ENCODE measurements around the gene NEIL3.

The NEIL3 gene

GRCh38 chr4:177322266-177322665 lies 12.6 kb downstream of the NEIL3 start:
- TF ChIP-seq CTCF (IDR thresholded peaks at IDR 0.05; ENCODE audit: insufficient read depth, low read length) (no peak), SPI1 (IDR thresholded peaks at IDR 0.05; ENCODE audit: borderline replicate concordance, low read depth) (no peak), POLR2AphosphoS5 (IDR thresholded peaks at IDR 0.05; ENCODE audit: low read depth) (no peak)
- DNase-seq (ENCODE audit: low read depth in 1 of 2, low spot score in 1 of 2): no peak
- Histone ChIP-seq H3K27me3 (ENCODE audit: insufficient read depth, poor library complexity, severe bottlenecking) (no peaks in the 10 kb centered on the region), H3K27ac (replicated peaks) (no peak overlapping the region), H3K4me3 (replicated peaks; ENCODE audit: insufficient read depth, low read length) (no peak overlapping the region)

DNA sequence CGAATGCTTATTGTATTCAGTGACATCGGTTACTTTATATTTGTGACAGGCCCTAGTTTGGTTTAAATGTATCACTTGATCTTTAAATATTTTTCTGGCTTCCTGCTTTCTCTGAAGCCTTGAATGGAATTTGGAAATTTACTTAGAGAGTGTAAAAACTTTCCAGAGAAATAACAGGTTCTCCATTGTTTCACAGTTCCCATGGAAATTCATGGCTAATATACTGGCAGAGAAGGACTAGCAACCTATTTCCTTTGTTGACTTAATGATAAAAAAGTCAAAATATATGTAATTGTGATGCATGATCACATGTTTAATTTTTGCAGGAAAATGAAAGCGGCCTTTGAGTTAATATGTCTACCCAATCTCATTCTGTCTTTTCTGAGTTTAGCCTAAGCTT lies 13.2 kb downstream of the NEIL3 start:
- Histone ChIP-seq H3K4me3 (replicated peaks; ENCODE audit: insufficient read depth, low read length) (no peak overlapping the region), H3K27ac (replicated peaks) (no peak overlapping the region), H3K27me3 (ENCODE audit: insufficient read depth, poor library complexity, severe bottlenecking) (no peaks in the 10 kb centered on the region)
- TF ChIP-seq SPI1 (IDR thresholded peaks at IDR 0.05; ENCODE audit: borderline replicate concordance, low read depth): no peak
- TF ChIP-seq, protein P1, sequence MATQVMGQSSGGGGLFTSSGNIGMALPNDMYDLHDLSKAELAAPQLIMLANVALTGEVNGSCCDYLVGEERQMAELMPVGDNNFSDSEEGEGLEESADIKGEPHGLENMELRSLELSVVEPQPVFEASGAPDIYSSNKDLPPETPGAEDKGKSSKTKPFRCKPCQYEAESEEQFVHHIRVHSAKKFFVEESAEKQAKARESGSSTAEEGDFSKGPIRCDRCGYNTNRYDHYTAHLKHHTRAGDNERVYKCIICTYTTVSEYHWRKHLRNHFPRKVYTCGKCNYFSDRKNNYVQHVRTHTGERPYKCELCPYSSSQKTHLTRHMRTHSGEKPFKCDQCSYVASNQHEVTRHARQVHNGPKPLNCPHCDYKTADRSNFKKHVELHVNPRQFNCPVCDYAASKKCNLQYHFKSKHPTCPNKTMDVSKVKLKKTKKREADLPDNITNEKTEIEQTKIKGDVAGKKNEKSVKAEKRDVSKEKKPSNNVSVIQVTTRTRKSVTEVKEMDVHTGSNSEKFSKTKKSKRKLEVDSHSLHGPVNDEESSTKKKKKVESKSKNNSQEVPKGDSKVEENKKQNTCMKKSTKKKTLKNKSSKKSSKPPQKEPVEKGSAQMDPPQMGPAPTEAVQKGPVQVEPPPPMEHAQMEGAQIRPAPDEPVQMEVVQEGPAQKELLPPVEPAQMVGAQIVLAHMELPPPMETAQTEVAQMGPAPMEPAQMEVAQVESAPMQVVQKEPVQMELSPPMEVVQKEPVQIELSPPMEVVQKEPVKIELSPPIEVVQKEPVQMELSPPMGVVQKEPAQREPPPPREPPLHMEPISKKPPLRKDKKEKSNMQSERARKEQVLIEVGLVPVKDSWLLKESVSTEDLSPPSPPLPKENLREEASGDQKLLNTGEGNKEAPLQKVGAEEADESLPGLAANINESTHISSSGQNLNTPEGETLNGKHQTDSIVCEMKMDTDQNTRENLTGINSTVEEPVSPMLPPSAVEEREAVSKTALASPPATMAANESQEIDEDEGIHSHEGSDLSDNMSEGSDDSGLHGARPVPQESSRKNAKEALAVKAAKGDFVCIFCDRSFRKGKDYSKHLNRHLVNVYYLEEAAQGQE (IDR thresholded peaks at IDR 0.05; ENCODE audit: insufficient replicate concordance, low read depth): no peak
- no peak for TF ChIP-seq GABPA (IDR thresholded peaks at IDR 0.05; ENCODE audit: low read depth)
- no peak for TF ChIP-seq CTCF (IDR thresholded peaks at IDR 0.05; ENCODE audit: insufficient read depth, low read length)
- TF ChIP-seq POLR2AphosphoS5 (IDR thresholded peaks at IDR 0.05; ENCODE audit: low read depth): no peak
- no peak for DNase-seq (ENCODE audit: low read depth in 1 of 2, low spot score in 1 of 2)

- Histone ChIP-seq H3K27me3 (ENCODE audit: insufficient read depth, poor library complexity, severe bottlenecking) (no peaks in the 10 kb centered on the region), H3K4me3 (replicated peaks; ENCODE audit: insufficient read depth, low read length) (no peak overlapping the region), H3K27ac (replicated peaks) (no peak overlapping the region)
- TF ChIP-seq GABPA (IDR thresholded peaks at IDR 0.05; ENCODE audit: low read depth) (no peak), SPI1 (IDR thresholded peaks at IDR 0.05; ENCODE audit: borderline replicate concordance, low read depth) (no peak), POLR2AphosphoS5 (IDR thresholded peaks at IDR 0.05; ENCODE audit: low read depth) (no peak), CTCF (IDR thresholded peaks at IDR 0.05; ENCODE audit: insufficient read depth, low read length) (no peak)
- TF ChIP-seq, protein P1 (IDR thresholded peaks at IDR 0.05; ENCODE audit: insufficient replicate concordance, low read depth): no peak
- no peak for DNase-seq (ENCODE audit: low read depth in 1 of 2, low spot score in 1 of 2)
Observed at GRCh38 chr4:177323416-177323815, 13.7 kb downstream of the NEIL3 start.

GRCh38 chr4:177332119-177332518 lies 22.4 kb downstream of the NEIL3 start:
- no peaks in the 10 kb centered on the region for H3K27me3 ChIP-seq (ENCODE audit: insufficient read depth, poor library complexity, severe bottlenecking)
- H3K27ac ChIP-seq (replicated peaks): no peak overlapping the region
- no peak for DNase-seq (ENCODE audit: low read depth in 1 of 2, low spot score in 1 of 2)
- no peak for TF ChIP-seq GABPA (IDR thresholded peaks at IDR 0.05; ENCODE audit: low read depth)
- no peak for TF ChIP-seq POLR2AphosphoS5 (IDR thresholded peaks at IDR 0.05; ENCODE audit: low read depth)
- TF ChIP-seq, protein P1 (IDR thresholded peaks at IDR 0.05; ENCODE audit: insufficient replicate concordance, low read depth): no peak
- TF ChIP-seq SPI1 (IDR thresholded peaks at IDR 0.05; ENCODE audit: borderline replicate concordance, low read depth): no peak
- no peak for TF ChIP-seq CTCF (IDR thresholded peaks at IDR 0.05; ENCODE audit: insufficient read depth, low read length)
- no peak overlapping the region for H3K4me3 ChIP-seq (replicated peaks; ENCODE audit: insufficient read depth, low read length)
